Measurements from ENCODE around the gene CIITA. TPM values are rescaled to one million over a fixed set of nuclear protein-coding genes. Genes with fewer than 3 reads are reported as not detected.

The CIITA gene
- total RNA-seq, 1 donor from 2014 or later = 0.20 TPM

- Mint-ChIP-seq H3K4me1 (peaks cover 37% of the 10 kb centered on the region), H3K9me3 (no peaks in the 10 kb centered on the region), H3K27ac (peak overlapping the region; percentile 56), H3K4me3 (no peak overlapping the region), H3K27me3 (ENCODE audit: low read depth) (no peaks in the 10 kb centered on the region), H3K36me3 (peaks cover 18% of the 10 kb centered on the region)
- TF ChIP-seq CTCF (IDR thresholded peaks at IDR 0.05; ENCODE audit: unreplicated experiment) = no peak
- no peak for DNase-seq (ENCODE audit: low spot score in 2 of 2, unreplicated experiment in 2 of 2)
These were observed 105.6 kb downstream of the CIITA start for GRCh38 chr16:10982465-10983150.

GRCh38 chr16:10983159-10983558, 106.2 kb downstream of the CIITA start:
- peaks cover 34% of the 10 kb centered on the region for H3K4me1 Mint-ChIP-seq
- H3K36me3 Mint-ChIP-seq = peaks cover 19% of the 10 kb centered on the region
- no peak for DNase-seq (ENCODE audit: low spot score in 2 of 2, unreplicated experiment in 2 of 2)
- H3K9me3 Mint-ChIP-seq = no peaks in the 10 kb centered on the region
- no peaks in the 10 kb centered on the region for H3K27me3 Mint-ChIP-seq (ENCODE audit: low read depth)
- peak overlapping the region; percentile 56 for H3K27ac Mint-ChIP-seq
- no peak overlapping the region for H3K4me3 Mint-ChIP-seq
- no peak for TF ChIP-seq CTCF (IDR thresholded peaks at IDR 0.05; ENCODE audit: unreplicated experiment)

GRCh38 chr16:10984509-10984908, 107.5 kb downstream of the CIITA start:
- no peak for DNase-seq (ENCODE audit: low spot score in 2 of 2, unreplicated experiment in 2 of 2)
- no peak for TF ChIP-seq CTCF (IDR thresholded peaks at IDR 0.05; ENCODE audit: unreplicated experiment)
- Mint-ChIP-seq H3K4me1 (peaks cover 22% of the 10 kb centered on the region), H3K9me3 (no peaks in the 10 kb centered on the region), H3K27ac (no peak overlapping the region), H3K36me3 (peaks cover 19% of the 10 kb centered on the region), H3K27me3 (ENCODE audit: low read depth) (no peaks in the 10 kb centered on the region), H3K4me3 (no peak overlapping the region)

Other genes with a start within 250 kb of the CIITA start
- gene TEKT5, start 182.3 kb upstream of the CIITA start, total RNA-seq = 0.64 to 1.1 TPM (median 1.0 TPM) in 3 replicates
- 18.1 to 23.0 TPM (median 20.5 TPM) in 3 replicates for gene NUBP1, start 133.4 kb upstream of the CIITA start, total RNA-seq
- 9.5 to 9.9 TPM (median 9.8 TPM) in 3 replicates for gene TVP23A, start 58.4 kb upstream of the CIITA start, total RNA-seq
- gene DEXI, start 65.3 kb downstream of the CIITA start, total RNA-seq = 31.2 to 33.0 TPM (median 31.5 TPM) in 3 replicates
- gene CLEC16A, start 67.4 kb downstream of the CIITA start, total RNA-seq = 40.5 to 44.9 TPM (median 43.3 TPM) in 3 replicates

Measured in mesothelial cell of epicardium (in vitro differentiated cells).